GM12872 (cell line): ENCODE data around the gene S100A14.

Source experiments
- CTCF ChIP-seq: IDR thresholded peaks from 3 replicates; pipeline ENCODE4 v1.5.1; 2011; ENCODE audit warnings: low read depth, mild to moderate bottlenecking, low read length, moderate library complexity; ENCODE audit not compliant: insufficient read depth

S100A14 gene

GRCh38 chr1:153608089-153608682 is 7.9 kb downstream of the S100A14 start:
- no peak for TF ChIP-seq CTCF

GRCh38 chr1:153607381-153607780 is 8.7 kb downstream of the S100A14 start:
- no peak for TF ChIP-seq CTCF

DNA sequence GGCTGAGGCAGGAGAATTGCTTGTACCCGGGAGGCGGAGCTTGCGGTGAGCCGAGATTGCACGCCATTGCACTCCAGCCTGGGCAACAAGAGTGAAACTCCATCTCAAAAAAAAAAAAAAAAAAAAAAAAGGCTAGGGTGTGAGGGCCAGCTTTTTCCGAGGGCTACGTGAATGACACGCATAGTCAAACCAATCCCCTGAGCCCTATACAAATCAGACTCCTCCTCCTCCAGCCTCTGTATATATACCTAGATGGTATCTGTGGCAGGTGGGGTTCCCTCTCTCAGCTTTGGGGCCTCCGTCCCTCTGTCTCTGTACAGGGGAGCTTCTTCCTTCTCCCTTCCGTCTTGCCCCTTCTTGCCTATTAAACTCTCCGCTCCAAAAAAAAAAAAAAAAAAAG is 9.9 kb downstream of the S100A14 start:
- TF ChIP-seq CTCF, result no peak

DNA sequence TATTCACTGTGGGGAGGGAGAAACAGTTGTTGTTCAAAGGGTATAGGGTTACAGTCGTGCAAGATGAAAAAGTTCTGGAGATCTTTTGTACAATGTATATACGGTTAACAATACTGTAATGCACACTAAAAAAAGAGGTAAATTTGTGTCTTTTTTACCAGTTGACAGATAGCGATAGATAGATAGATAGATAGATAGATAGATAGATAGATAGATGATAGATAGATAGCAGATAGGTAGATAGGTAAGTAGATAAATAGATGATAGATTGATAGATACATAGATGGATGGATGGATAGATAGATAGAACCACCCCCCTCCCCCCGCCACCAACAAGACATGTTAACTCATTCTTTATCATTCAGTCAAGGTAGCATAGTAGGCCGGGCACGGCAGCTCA is 13.4 kb downstream of the S100A14 start:
- no peak for TF ChIP-seq CTCF

- TF ChIP-seq CTCF, result no peak
Observed at GRCh38 chr1:153599847-153600246, 16.3 kb downstream of the S100A14 start.

DNA sequence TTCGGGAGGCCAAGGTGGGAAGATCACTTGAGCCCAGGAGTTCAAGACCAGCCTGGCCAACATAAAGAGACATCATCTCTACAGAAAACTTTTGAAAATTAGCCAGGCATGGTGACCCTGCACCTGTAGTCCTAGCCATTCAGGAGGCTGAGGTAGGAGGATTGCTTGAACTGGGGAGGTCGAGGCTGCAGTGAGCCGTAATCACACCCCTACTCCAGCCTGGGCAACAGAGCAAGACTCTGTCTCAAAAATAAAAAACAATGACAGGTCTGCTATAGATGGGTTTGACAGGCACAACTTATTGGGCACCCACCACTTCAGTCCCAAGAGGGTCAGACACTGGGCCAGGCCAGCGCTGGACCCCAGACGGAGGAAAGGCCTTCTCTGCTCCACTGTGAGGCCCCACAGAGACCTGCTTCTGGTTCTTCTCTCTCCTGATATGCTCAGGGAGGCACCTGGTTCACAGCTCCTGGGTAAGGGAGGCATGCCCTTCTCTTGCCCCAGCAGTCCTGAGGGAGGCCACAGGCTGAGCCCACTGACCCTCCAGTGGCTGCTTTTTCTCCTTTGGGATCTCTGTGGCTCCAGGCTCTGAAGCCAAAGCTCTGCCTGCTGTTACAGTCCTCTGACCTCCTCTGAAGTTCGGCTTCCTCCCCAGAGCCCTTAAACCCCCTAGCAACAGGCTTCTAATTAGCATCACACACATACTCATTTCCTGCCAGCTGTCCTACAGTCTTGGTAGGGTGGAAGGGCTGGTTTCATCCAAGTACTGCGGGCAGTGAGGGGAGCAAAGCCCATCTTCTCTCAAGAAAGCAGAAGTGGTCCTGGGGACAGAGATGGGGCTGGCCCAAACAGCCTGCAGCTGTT is 17.6 kb downstream of the S100A14 start:
- no peak for TF ChIP-seq CTCF

GRCh38 chr1:153597206-153597605 is 18.9 kb downstream of the S100A14 start:
- TF ChIP-seq CTCF, result no peak
